Stimulated activated CD8-positive, alpha-beta memory T cell treated with anti-CD3 and anti-CD28 coated beads, Interleukin-7, amount 100 ng/mL, for 1 hour (primary cell): Measurements from ENCODE around the gene UNC5A.

Experiments
- DNase-seq, 2 donors: peaks; one replicate each; pipeline ENCODE4 v3.0.0-alpha.2; 2020; ENCODE audit warnings: low read depth in 2 of 2

Gene UNC5A

DNA sequence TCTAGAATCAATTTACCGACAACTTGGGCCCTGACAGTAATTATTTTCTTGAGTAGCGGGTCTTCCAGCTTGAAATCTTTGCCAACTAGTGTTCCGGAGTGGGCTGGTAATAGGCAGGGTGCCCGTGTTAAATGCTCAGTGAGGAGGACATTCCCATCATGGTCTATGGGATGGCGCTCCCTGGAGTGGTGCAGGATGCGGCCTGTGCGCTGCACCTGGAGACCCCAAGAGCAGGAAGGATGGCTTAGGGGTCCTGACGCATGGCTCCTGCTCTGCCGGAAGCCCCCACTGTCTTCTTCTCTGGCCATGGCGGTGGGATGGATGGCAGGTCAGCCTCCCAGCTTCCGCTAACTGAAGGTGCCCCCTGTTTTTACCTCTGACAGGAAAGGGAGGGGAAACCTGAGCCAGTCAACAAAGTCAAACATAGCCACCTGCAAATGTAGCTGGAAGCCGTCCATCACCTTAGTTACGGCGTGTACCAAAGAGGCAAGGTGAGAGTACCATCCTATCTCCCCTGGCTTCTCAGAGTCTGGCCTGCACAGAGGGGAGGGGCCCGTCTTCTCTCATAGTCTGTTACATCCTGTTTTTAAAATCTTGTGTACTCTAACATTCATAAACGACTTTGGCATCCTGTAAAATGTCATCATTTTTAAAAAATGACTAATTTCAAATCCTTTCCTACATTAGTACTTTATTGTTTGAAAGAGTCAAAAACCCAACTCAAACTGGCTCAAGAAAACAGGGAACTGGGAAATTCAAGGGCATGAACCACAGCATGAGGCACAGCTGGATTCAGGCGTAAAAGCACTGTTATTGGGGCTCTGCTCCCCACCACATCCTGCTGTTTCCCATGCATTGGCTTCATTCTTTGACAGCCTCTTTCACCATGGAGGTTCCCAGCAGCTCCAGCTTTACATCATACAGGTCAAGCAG is 28.5 kb upstream of the UNC5A start:
- DNase-seq = no peak

DNA sequence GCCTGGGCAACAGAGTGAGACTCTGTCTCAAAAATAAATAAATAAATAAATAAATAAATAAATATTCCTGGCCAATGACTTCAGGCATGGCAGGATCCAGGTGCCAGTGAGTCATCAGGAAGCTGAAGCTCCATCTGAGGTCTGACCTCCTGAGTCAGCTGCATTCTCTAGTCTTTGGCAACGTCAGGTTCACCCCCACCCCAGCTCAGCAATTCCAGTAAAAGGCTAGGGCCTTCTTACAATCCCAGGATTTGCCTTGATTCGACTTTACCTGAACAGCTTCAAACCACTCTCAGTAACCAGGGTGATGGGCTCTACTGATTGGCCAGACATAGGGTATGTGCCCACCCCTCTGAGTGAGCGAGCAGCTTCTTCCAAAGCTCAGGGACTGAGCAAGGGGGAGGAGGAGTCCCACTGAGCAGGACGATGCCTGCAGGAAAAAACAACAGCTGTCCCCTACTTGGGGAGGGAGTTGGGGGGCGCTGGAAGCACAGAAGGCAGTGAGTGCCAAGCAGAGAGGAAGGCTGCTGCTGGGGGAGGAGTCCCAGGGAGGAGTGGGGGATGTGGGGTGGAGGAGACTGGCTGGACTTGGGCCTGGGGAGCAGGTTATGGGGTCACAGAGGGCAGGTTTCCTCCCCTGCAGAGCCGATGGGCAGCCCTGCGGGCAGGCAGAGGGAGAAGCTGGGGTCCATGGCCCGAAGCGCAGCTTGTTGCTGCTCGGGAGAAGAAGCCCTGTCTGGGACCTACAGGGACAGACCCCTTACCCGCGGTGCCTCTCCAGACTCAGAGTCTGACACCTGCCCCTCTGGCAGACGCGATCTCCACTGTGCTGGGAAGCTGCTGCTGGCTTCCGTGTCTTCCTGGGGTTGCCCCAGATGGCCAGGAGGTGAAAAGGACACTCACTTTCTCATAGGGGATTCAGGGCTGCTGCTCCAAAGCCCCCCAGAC is 25.9 kb upstream of the UNC5A start:
- no peak for DNase-seq

DNA sequence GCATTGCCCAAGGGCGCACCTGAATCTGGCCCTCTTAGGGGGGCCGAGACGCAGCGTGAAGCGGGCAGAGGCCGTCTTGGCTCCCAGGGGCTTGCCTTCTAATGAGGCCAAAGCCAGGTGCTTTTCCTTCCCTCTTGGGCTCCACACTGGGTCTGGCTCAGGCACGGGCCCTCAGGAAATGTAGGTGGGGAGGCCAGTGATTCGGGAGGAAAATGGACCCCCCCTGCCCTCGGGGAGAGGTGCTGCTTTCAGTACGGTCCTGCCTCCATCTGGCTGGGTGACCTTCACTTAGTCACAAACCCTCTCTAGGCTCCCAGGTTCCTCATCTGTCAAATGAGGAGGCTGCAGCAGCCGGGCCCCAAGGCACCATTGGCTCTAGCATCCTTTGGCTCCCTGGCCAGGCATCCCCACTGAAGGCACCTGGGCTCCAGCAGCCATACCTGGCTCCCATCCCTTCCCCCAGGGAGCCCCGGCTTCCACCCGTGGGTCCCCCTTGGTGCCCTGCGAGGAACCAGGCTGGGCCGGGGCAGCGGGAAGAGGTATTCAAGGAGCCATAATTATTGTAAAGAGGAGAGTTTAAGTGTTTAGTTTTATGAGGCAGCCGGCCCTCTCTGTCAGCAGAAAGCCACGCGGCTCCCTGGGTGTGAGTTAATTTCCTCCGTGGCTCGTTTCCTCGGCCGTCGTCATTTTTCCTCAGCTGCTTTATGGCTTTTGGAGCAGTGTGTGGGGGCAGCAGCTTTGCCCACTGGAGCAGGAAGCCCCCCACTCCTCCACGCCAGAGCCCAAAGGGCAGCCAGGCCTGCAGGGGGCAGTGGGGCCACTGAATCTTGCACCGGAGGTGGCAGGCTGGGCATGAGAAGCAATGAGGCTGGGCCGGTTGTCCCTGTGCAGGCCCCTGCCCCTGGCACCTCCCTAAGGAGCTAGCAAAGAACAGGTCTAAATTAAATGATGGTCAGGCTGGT is 24.9 kb upstream of the UNC5A start:
- no peak for DNase-seq

DNA sequence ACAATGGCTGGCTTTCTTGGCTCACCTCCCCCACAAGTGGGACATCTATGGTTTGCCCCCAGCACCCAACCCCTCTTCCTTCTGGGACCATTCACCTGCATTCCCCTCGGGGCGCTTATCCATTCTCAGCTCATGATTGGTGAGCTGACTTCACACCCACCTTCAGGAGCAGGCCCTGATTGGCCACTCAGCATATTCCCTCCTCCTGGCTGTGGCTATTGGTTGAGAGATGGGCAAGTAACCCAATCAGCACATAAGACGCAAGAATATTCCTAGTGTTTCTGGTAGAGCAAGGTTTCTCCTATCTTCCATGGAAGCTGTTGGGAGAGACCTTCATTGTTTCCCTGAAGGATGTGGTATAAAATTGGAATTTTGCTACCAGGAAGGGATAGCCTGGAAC is 22.7 kb upstream of the UNC5A start:
- no peak for DNase-seq

DNA sequence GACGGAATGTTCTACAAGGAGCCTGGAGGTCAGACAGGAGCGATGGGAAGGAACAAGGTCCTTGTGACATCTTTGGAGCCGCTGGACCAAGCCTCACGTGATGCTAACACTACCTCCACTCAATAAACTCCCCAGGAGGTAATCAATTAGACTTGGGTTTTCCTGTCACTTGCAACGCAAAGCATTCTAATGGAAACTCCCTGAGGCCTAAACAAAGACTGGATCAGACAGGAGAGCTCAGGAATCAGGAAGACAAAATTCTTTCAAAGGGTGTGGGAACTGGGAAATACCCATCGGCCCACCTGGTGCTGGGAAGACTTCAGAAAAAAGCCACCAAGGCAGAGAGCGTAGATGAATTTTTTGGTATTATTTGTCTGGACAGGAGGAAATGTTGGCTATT is 22.3 kb upstream of the UNC5A start:
- DNase-seq = no peak

DNA sequence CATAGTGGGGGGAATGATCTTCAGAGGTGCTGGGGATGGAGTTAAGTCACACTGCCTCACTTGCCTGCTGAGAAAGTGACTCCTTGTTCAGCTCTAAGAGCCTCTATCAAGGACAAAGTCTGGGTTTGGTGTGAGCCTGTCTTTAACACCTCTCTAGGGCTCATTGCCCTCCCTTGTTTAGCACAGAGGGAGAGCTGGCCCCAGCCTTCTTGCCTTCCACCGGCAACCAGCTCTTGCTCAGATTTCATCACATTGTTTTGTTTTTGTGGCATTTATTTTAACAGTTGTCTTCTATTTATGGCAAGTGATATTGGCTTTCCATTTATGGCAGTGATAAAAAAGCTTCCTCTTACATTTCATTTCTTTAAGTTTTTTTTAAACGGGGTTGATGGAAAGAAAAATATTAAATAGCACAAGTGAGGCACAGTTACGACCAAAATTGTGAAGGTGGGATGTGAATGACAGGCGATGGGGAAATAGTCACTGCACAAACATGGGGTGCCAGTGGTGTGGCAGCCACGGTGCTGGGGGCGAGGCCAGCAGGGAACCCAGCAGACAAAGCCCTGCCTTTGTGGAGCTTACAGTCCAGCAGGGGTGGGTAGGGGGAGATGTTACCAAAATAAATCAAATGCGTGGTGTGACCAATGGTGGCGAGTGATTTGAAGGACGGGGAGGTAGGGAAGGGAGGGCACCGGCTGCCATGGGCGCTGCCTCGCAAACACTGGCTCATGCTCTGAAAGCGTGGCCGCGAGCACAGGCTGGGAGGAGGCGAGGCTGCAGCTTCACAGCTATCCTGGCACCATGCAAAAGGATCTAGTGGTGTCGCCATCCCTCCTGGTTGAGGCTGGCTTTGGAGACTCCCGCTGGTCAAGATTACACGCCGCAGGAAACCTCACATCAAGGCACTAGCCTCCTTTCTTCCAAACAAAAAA is 21.2 kb upstream of the UNC5A start:
- DNase-seq = no peak

DNA sequence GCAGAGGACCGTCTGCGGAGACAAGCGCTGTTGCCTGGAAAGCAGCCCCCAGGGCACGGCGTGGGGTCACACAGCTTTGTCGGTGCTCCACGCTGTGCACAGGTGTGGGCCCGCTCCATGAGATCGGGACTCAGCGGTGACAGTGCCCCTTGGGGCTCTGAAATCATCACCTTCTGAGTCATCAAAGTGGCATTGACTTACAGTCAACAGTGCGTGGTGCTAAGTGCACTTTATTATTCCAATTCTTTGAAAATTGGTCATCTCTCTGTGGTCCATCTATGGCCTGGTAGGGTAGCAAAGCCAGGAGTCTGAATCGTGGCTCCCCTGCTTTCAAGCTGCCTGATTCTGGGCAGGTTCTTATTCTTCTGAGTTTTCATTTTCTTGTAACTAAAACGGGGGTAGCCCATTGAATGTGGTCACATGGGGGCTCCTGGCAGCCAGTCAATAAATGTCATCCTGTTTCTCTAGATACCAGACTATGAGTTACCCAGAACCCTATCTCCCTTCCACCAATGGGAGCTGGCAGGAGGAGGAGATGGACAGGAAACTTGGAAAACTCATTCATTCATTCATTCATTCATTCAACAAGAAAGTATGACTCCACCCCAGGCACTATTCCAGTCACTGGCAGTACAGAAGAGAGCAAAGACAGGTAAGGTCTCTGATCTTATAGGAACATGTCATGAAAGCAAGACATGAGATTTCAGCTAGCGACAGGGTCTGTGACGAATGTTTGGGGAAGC is 20.3 kb upstream of the UNC5A start:
- DNase-seq = no peak

DNA sequence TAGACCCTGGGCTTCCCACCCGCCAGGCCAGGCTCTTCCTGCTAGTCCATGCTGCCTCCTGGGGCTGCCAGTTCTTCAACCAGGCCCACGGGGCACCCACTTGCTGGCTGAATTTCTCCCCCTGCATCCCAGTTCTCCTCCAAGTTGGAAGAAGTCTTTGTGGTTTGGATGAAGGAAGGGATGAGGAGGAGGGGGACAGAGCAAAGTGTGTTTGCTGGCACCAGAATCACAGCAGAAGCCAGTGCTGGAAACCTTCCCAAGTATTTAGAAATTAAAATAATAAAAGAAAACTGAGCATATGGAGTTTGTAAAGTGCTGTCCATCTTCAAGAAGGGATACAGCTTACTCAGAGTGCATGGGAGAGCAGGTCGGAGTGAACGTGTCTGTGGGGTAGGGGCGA is 19.4 kb upstream of the UNC5A start:
- DNase-seq = no peak

DNA sequence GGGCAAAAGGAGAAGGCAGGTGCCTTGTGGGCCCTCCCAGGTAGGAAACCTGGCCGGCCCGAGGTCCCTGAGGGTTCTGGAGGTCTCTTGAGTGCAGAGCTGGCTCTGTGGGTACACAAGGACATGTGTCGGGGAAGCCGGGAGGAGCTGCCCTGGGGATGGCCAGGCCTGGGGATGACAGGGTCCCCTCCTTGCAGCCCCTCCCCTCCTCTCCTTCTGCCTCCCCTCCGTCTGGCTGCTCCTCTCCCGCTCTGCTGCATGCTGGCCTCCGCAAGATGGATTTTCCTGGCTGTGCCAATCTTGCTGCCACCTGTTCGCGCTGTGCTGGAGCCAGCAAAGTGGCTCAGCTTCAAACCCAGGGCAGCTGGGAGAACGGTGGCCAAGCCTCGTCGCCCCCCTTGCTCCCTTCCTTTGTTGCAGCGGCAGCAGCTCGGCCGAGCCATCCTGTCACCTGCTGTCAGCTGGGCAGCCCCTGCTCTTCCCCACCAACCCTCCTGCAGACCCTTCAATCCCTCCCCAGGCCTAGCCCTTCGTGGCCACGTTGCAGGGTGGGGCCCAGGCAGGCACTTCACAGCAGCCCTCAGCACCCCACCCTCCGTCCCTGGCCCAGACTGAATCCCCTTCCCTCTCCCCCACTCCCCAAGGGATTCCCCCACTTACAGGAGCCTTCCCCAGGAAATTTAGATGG is 17.6 kb upstream of the UNC5A start:
- DNase-seq = no peak

DNA sequence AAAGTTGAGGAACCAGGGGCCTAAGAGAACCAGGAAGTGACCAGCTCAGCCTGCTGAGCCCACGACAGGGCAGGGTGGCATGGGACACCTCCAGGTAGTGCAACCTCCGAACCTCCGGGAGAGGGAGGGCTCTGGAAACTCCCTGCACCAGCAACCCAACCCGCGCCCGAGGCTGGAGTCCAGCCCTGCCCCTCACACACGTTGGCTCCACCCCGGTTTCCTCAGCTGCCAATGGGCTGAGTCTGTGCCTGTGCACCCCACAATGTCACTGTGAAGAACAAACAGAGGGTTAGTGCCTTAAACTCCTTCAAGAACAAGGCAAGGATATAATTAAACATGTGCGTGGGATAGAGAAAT is 17.0 kb upstream of the UNC5A start:
- DNase-seq = no peak

DNA sequence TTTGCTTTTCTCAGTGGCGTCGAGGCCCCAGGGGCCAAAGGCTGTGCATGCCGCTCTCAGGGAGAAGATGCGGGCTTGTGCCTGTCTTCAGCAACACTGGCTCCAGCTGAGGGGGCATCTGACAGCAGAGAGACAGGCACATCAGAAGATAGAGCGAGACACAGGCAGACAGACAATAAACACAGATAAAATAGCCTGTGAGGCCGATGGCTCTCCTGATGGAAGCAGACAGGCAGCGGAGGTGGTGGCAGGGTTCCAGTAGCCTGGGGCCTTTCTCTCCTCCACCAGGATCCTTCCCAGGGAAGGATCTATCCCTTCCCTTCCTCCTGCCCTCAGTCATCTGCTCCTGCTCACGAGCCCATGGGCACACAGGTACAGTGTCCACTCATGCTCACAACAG is 16.6 kb upstream of the UNC5A start:
- DNase-seq = no peak

DNA sequence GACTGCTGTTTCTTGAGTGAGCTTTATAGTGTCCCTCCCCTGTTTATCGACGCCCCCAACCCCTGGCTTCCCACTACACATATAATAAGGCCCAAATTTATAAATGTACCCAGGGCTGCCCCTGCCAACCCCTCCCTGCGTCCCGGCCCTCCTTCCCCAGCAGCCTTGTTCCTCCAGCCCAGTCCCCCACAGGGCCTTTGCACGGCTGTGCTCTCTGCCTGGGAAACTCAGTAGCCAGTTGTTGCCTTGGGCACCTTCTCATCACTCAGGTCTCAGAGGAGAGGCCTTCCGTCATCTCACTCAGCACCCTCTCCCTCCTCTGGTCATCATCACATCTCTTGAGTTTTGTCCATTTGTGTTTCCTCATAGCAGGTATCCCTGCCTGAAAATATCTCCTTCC is 15.8 kb upstream of the UNC5A start:
- DNase-seq = no peak

DNA sequence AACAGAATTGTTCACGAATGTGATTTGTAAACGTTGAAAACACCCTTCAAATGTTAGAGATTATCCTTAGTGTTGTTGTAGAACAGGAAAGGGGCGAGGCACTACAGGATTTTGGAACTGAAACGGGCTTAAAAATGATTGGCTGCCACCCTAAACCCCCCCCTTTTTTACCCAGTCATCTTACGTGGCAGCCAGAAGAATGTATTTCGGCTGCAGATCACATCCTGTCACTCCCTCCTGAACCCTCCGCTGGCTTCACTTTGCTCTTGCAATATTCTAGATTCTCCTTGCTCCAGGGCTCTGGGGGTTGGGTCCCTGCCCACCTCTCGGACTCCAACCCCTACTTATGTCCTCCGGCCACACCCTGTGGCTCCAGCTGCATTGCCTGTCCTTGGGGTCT is 13.9 kb upstream of the UNC5A start:
- no peak for DNase-seq

DNA sequence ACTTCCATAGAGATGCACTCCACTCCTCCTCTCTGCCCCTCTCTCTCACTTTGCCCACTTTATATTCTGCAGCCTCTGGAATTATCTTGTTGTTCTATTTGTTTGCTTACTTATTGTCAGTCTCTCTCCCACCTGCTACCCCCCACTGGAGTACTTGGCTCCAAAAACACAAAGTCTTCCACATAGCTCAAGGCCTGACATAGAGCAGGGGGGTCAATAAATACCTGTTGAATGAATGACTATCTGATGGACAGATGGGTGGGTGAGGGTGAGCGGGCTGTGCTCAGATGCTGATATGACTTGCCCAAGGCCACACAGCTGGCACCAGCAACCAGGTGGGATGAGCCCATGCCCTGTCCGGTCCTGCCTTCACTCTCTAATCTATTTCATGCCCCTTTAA is 13.4 kb upstream of the UNC5A start:
- no peak for DNase-seq

DNA sequence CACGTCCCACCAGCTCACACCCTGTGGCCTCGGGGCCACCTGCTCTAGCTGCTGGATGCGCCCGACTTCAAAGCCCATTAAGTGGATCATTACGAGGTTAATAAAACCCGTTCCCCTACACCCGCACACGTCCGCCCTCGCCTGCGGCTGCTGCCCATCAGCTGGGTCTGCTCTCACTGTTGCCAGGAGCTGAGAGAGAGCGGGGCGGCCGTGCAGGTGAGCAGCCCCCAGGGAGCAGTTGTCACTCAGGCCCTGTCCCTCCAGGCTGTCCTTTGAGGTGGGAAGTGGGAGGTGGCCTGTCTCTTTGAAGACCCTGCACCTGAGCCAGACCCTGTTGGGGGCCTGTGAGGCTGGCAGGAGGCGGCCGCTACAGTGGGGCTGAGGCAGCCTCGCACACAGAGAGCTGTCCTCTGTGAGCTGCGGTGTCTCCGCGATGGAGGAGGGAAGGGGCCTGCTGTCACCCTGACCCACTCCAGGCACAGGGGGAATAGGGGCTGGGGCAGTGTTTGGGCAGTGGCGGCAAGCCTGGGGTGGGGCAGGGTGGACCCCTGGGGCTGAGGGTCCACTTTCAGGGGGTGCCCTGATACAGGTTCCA is 12.8 kb upstream of the UNC5A start:
- no peak for DNase-seq

DNA sequence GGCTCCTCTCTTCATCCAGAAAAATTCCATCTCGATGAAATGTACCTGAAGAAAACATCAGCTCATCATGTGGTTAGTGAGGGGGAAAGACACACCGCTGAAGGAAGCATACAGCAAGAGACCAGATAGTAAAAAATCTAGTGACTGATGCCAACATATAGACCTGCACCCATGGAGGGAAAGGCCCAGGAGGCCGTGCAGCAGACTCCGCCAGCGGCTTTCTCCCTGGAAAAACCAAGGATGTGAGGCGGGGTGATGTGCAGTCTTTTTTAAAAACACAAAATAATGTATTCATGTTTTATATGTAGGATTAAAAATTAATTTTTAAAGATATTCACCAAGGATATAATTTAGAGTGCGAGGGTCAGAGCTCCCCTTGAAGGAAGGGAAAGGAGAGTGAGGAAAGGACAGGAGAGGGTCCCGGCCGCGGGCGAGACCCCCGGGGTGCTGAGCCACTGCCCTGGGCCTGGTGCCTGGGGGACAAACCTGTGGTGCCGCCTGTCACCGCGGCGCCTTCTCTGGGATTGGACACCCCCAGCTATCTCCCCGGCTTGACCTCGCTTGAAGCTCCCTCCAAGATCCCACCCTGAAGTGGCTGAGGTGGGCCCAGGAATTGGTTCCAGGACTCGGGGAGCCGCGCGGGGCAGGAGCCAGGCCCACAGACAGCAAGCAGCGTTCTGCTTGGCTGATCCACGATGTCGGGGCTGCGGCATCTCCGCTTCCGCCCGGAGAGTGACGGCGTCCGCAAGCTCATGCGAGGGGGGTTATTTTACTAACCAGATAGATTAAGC is 12.1 kb upstream of the UNC5A start:
- DNase-seq = no peak

DNA sequence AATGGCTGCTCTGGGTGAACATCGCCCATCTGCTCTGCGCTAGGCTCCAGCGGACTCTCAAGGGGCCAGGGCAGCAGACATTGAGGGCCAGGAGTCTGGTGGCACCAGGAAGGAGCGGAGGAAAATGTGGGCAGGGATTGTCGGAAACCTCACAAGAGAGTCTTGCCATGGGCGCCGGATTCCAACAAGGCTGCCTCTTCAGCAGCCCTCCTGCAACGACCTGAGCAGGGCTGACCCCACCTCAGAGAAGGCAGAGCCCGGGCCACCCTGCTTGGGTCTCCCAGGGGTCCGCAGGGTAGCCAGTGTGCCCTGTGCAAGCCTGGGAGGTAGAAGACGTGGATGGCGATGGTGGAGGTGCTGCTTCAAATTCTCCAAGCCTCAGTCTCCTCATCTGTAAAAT is 11.4 kb upstream of the UNC5A start:
- no peak for DNase-seq

DNA sequence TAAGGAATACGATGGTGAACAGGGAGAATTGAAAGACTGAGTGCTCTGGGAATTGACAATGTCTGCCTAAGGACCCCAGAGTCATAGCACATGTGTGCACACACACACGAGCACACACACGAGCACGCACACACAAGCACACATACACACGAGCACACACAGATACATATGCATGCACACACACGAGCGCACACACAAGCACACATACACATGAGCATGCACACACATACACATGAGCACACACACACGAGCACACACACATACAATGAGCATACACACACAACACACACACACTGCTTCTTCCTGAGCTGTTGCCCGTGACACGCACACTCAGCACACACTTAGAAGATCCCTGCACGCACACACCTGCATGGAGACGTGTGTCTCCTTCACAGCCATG is 10.9 kb upstream of the UNC5A start:
- DNase-seq = no peak
